ENCODE results near the gene ZNF320.
"Not testable (repeated sequence)": the region's sequence is repeated elsewhere in the genome, so short reads cannot be mapped to it uniquely, and the experiment has no call there.

ZNF320 gene

DNA sequence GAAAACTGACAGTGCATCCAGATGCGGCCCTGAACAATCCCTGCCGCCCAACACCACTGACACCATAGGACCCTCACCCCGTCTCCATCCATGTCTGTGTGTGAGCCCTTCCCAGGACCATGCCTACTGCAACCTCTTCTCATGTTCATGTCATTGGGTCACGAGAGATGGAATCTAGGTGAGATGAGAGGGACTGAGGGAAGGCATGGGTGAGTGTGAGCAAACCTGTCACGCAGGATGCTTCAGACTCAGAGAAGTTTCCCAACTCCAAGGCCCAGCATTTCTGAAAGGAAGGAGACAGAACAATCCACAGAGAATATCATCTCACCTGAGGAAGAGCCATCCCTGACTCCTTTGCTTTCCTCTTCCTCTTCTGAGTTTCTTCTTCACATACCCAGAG lies 20.1 kb upstream of the ZNF320 start:
- no peak for DNase-seq

DNA sequence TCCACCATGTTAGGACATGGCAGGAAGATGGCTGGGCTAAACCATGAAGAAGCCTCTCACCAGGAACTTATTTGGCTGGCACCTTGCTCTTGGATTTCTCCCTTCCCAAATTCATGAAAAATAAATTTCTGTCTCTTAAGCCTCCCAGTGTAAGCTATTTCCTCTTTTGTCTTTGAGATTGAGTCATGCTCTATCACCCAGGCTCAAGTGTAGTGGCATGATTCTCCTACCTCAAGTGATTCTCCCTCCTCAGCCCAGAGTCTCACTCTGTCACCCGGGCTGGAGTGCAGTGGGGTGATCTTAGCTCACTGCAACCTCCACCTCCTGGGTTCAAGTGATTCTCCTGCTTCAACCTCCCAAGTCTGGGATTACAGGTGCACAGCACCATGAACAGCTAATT lies 13.2 kb upstream of the ZNF320 start:
- no peak for DNase-seq

DNA sequence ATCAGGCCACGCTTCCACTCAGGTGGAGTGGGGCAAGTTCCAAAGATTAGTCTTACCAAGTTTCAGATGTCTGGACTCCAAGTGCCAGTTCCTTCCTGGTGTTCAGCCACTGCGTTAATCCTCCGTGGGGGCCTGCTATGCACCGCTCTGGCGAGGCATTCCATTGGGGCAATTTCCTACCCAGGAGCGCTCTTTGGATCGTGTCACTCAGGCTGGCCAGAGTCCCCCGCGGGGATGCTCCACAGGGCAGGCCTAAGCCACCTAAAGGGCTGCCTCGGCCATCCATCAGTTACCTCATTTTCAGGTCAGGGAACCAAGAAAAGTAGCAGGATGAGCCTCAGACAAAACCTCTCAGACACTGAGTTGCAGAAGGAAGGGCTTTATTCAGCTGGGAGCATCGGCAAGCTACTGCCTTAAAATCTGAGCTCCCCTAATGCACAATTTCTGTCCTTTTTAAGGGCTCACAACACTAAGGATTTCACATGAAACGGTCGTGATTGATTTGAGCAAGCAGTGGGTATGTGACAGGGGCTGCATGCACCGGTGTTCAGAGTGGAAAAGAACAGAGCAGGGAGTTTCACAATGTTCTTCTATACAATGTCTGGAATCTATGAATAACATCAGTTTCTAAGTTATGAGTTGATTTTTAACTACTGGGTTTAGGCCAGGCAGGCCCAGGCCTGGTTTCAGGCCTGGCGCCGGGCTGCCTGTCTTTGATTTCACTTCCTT lies 6.8 kb upstream of the ZNF320 start:
- DNase-seq = not testable (repeated sequence)

DNA sequence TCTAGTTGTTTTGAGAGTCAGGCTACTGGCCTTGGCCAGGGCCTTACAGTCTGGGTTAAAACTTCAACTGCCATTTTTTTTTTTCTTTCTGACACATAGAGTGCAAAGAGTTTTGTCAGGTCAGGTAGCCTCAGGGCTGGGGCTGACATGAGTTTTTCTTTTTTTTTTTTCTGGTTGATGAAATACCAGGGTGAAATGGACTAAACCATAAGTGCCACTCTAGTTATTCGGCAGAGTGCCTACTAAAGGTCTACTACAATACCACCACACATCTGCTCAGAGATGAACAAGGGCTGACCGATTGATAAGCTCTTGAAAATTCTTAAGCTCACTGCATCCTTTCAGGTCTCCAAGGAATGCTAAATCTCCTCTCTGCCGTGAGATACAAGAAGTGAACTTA lies 4.4 kb upstream of the ZNF320 start:
- DNase-seq = no peak

DNA sequence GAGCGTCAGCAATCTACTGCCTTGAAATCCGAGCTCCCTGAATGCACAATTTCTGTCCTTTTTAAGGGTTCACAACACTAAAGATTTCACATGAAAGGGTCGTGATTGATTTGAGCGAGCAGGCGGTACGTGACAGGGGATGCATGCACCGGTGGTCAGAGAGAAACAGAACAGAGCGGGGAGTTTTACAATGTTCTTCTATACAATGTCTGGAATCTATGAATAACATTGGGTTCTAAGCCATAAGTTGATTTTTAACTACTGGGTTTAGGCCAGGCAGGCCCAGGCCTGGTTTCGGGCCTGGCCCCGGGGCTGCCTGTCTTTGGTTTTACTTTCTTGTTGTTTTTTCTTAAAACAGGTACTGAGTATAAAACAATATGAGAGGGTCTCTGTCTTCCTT lies 1.2 kb upstream of the ZNF320 start:
- not testable (repeated sequence) for DNase-seq

DNA sequence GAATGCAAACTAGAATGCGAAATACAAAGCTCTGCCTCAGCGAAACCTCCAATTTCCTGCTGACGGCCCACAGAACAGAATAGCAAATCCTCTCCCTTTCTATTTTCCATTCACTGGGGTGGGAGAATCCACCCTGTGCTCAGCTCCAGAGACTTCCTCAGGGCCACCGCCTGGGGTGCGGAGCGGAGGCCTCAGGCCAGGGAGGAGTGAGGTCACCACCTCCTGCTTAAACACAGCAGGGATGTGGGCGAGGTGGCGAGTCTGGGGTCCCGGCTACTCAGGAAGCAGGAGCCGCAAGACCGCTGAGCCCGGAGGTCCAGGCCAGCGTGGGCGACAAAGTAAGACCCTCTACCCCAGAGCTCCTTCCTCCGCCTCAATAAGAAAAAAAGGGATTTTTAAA lies 666 bp upstream of the ZNF320 start:
- DNase-seq = no peak

DNA sequence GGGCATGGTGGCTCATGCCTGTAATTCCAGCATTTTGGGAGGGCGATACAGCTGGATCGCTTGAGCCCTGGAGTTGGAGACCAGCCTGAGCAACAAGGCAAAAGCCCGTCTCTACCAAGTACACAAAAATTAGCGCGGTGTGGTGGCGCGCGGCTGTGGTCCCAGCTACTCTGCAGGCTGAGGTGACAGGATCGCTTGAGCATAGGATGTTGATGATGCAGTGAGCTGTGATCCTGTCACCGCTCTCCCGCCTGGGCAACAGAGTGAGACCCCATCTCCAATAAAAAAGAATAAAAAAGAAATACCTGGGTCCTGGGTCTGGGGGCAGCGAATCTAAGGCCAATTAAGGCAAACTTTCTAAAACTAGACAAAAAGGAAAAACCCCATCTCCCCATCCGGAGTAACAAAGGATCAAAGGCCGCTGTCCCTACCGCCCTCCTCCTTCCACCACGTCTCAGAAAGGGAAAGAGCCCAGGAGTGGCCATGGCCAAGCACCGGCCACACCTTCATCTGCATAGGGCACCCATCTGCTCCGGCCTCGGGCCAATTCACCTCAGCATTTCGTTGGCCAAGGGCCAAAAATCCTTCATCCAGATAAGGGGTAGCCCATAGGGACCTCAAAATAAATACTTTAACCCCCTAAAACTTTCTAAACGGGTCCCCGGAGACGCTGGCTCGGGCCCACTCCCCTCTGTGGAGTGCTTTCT lies 851 bp downstream of the ZNF320 start:
- DNase-seq = peak; percentile 56

DNA sequence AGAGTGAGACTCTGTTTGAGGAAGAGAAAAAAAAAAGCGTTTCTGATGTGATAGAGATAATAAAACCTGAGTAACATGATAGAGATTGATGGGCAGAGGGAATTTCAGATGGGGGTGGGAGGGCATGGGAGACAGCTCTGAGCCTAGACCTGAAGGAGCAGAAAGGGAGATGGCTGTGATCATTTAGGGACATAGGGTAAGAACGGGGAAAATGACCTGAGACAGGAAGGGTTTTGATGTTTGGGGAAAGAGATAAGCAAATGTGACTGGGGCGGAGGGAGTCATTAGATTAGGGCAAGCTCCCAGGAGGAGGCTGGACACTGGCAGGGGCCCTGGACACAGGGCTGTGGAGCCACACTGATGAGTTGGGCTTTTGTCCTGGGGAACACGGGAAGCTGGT lies 6.1 kb downstream of the ZNF320 start:
- DNase-seq = no peak

DNA sequence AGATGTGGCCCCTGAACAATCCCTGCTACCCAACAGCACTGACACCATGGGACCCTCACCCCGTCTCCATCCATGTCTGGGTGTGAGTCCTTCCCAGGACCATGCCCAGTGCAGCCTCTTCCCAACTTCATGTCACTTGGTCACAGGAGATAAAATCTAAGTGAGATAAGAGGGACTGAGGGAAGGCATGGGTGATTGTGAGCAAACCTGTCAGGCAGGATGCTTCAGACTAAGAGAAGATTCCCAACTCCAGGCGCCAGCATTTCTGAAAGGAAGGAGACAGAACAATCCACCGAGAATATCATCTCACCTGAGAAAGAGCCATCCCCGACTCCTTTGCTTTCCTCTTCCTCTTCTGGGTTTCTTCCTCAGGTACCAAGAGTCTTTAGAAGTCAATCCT lies 7.5 kb downstream of the ZNF320 start:
- DNase-seq = no peak

DNA sequence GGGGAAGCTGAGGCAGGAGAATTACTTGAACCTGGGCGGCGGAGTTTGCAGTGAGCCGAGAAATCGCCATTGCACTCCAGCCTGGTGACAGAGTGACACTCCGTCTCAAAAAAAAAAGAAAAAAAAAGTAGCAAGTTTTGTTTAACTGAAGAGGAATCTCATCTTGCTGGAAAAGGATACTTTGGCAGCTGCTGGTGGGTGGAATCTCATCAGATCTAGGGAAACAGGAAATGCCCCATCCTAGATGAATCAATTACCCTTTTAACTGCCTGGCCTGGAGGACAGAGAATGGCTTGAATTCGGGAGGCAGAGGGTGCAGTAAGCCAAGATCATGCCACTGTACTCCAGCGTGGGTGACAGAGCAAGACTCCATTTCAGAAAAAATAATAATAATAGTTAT lies 8.4 kb downstream of the ZNF320 start:
- DNase-seq = no peak

DNA sequence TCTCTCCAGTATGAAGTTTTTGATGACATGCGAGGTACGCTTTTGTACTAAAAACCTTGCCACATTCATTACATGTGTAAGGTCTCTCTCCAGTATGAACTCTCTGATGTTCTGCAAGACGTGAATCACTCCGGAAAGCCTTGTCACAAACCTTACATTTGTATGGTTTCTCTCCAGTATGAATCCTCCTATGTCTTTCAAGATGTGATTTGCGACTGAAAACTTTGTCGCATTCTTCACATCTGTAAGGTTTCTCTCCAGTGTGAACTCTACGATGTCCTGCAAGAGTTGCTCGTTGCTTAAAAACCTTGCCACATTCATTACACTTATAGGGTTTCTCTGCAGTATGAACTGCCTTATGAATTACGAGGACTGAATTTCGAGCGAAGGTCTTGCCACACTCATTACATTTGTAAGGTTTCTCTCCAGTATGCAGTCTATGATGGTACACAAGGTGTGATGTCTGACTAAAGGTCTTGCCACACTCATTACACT lies 16.5 kb downstream of the ZNF320 start:
- no peak for DNase-seq

DNA sequence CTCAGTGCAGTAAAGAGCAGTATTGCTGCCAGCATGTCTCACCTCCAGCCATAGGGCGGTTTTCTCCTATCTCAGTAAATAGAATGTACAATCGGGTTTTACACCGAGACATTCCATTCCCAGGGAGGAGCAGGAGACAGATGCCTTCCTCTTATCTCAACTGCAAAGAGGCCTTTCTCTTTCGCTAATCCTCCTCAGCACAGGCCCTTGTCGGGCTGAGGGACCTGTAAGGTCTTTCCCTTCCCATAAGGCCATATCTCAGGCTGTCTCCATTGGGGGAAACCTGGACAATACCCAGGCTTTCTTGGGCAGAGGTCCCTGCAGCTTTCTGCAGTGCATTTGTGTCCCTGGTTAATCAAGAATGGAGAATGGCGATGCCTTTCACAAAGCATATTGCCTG lies 24.4 kb downstream of the ZNF320 start:
- DNase-seq = not testable (repeated sequence)

DNA sequence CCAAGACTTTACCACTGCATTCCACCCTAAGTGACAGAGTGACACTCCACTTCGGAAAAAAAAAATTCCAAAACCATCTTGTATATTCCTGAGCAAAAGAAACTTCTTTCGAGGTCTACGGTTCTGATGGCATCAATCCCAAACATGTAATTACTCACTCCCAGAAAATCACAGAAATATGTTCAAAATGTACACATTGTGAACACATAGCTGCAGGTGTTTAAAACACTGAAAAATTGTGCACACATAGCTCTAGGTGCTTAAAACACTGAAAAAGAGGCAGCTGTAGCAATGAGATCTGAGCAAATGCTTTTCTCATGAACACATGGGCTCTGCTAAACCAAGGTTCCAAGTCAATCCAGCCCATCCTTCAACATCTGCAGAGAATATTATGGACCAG lies 26.0 kb downstream of the ZNF320 start:
- no peak for DNase-seq

DNA sequence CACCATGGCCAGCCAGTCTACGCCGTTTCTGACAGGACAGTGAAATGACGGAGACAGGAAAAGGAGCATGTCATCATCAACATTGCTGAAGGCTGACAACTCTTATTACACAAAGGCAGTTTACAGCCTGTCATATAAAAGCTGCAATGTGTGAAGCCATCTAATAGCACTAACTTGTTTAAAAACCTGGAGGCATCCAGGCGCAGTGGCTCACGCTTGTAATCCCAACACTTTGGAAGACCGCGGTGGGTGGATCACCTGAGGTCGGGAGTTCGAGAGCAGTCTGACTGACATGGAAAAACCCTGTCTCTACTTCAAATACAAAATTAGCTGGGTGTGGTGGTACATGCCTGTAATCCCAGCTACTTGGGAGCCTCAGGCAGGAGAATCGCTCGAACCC lies 29.4 kb downstream of the ZNF320 start:
- DNase-seq = not testable (repeated sequence)

DNA sequence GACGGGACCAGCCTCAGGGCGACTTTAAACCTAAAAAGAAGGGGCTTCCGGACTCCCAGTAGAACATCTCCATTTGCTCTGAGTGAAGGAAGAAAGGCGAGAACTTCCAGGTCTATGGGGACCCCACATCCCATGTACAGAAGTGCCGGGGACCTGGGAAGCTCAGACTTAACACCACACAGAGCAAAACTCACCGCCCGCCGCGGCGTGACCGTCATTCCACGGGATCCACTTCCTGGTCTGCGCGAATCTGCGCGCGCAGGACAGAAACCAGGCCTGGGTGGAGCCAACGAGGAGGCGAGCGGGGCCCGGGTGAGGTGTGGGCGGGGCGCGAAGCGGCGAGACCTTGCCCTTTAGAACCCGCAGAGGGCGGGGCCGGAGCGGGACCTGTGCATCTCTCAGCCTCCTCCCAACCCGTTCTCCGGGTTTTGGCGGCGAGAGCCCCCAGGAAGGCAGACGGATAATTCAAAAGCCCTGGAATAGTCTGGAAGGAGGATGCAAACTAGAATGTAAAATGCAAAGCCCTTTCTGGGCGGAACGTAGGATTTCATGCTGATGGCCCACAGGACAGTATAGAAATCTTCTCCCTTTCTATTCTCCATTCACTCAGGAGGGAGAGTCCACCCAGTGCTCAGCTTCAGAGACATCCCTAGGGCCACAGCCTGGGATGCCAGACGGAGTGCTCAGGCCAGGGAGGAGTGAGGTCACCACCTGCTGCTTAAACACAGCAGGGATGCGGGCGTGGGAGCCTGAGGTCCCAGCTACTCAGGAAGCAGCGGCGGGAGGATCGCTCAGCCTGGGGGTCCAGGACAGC lies 39.9 kb downstream of the ZNF320 start, which contains the start of gene ZNF468:
TSS of gene ZNF468 (minus strand) at position 242 of the 814 bp plus-strand sequence. CDS start 3,347 bp downstream, outside the sequence.
- DNase-seq = peak; percentile 89

DNA sequence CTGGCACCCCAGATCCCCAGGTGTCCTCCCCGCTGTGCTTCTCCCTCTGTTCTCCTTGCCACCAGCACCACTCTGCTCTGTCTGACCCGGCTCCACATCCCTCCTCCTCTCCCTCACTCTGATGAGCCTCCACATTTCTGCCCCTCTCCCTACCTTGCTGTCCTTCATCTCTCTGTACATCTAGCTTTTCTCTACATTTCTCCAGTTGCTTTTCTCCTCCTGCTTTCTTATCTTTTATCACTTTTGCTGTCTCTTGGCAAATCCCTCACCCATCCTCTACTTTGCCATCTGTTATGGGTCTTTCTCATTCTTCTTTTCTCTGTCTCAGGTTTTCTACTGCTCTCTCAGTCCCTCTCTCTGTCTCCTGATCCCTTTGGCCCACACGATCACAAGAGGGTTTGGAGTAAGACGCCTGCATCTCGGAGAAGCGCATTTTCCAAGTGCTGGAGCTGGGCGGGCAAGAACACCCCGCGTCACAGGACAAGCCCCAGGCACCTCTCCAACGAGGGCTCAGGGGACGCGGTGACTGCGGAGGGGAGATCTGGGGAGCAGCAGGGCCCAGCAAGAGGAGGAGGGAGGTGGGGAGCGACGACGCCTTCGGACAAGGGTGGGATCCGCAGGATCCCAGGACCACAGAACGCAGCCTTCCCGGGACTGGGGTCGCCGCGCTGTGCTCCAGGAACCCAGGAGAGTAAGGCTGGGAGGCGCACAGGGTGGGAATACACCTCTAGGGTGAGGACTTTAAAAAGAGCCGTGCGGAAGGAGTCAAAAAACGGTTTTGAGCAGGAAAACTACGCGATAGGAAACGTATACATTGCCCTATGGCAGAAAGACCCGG lies 40.7 kb downstream of the ZNF320 start:
- peak; percentile 62 for DNase-seq
